Bronchial epithelial cell (primary cell): ENCODE data around the gene CEND1. TPM values are rescaled to one million over a fixed set of nuclear protein-coding genes. Genes with fewer than 3 reads are reported as not detected.
A peak's percentile ranks its signal among the peaks of the same experiment; 100 is the strongest.

ENCODE experiments used
- DNase-seq: peaks from one replicate; pipeline ENCODE4 v3.0.0-alpha.2; 2010; ENCODE audit warnings: low read depth
- FAIRE-seq: peaks from 2 replicates; lab custom pipeline; 2011; peaks lifted over from hg19 to GRCh38; lab: Jason Lieb, UNC
- H3K27me3 ChIP-seq: 2 replicates; pipeline ENCODE4 v1.5.1; 2011; ENCODE audit warnings: low read length; ENCODE audit not compliant: control insufficient read depth, insufficient read depth
- H3K36me3 ChIP-seq: 2 replicates; pipeline ENCODE4 v1.5.1; 2011; ENCODE audit warnings: low read length; ENCODE audit not compliant: control insufficient read depth, insufficient read depth
- H3K4me3 ChIP-seq: 2 replicates; pipeline ENCODE4 v1.5.1; 2011; ENCODE audit warnings: mild to moderate bottlenecking, low read depth, low read length, control low read depth
- total RNA-seq: library from RNA; depleted of rRNA; stranded (reverse); fragments of >200 nt; gene quantifications from 2 replicates; pipeline ENCODE4 v1.2.1, GENCODE V29; 2014
- TF ChIP-seq, protein P1 (sequence below): IDR thresholded peaks from 2 replicates; pipeline ENCODE4 v1.5.1; 2011; ENCODE audit warnings: mild to moderate bottlenecking, moderate library complexity, low read length, control low read depth, inconsistent platforms; ENCODE audit not compliant: insufficient read depth, severe bottlenecking

Gene CEND1
- total RNA-seq, 1 donor from 2014 or later, result not detected

DNA sequence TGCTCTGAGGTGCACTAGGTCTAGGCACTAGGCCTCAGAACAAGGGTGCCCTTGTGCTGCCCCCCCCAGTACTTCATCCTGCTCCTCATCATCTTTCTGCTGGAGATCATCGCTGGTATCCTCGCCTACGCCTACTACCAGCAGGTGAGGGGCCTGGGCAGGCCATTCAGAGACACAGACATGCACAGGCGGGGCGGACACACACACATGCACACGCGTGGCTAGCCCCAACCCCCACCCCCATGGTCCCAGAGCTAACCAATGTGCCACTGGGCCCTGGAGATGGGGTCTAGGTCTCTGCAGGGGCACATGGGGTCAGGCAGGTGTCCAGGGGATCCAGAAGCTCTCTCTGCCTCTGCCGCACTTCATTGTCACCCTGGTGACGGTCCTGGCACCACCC lies 46.8 kb upstream of the CEND1 start:
- H3K27me3 ChIP-seq, result no peaks in the 10 kb centered on the region
- TF ChIP-seq, protein P1, sequence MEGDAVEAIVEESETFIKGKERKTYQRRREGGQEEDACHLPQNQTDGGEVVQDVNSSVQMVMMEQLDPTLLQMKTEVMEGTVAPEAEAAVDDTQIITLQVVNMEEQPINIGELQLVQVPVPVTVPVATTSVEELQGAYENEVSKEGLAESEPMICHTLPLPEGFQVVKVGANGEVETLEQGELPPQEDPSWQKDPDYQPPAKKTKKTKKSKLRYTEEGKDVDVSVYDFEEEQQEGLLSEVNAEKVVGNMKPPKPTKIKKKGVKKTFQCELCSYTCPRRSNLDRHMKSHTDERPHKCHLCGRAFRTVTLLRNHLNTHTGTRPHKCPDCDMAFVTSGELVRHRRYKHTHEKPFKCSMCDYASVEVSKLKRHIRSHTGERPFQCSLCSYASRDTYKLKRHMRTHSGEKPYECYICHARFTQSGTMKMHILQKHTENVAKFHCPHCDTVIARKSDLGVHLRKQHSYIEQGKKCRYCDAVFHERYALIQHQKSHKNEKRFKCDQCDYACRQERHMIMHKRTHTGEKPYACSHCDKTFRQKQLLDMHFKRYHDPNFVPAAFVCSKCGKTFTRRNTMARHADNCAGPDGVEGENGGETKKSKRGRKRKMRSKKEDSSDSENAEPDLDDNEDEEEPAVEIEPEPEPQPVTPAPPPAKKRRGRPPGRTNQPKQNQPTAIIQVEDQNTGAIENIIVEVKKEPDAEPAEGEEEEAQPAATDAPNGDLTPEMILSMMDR, result no peak
- H3K36me3 ChIP-seq, result peaks cover 42% of the 10 kb centered on the region
- FAIRE-seq, result no peak
- H3K4me3 ChIP-seq, result no peak overlapping the region
- DNase-seq, result no peak

DNA sequence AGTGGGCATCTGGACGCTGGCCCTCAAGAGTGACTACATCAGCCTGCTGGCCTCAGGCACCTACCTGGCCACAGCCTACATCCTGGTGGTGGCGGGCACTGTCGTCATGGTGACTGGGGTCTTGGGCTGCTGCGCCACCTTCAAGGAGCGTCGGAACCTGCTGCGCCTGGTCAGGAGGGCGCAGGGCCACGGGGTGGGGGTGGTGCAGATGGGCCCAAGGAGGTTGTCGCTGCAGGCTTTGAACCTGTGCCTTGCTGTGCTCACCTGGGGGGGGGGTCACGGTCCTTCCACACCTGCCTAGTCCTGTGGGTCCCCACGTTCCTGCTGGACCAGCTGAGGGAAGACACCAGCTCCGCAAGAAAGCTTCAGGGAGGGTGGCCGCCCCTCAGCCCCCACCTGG lies 46.4 kb upstream of the CEND1 start:
- H3K36me3 ChIP-seq, result peaks cover 41% of the 10 kb centered on the region
- H3K27me3 ChIP-seq, result no peaks in the 10 kb centered on the region
- no peak overlapping the region for H3K4me3 ChIP-seq
- no peak for FAIRE-seq
- DNase-seq, result no peak
- TF ChIP-seq, protein P1, result no peak

DNA sequence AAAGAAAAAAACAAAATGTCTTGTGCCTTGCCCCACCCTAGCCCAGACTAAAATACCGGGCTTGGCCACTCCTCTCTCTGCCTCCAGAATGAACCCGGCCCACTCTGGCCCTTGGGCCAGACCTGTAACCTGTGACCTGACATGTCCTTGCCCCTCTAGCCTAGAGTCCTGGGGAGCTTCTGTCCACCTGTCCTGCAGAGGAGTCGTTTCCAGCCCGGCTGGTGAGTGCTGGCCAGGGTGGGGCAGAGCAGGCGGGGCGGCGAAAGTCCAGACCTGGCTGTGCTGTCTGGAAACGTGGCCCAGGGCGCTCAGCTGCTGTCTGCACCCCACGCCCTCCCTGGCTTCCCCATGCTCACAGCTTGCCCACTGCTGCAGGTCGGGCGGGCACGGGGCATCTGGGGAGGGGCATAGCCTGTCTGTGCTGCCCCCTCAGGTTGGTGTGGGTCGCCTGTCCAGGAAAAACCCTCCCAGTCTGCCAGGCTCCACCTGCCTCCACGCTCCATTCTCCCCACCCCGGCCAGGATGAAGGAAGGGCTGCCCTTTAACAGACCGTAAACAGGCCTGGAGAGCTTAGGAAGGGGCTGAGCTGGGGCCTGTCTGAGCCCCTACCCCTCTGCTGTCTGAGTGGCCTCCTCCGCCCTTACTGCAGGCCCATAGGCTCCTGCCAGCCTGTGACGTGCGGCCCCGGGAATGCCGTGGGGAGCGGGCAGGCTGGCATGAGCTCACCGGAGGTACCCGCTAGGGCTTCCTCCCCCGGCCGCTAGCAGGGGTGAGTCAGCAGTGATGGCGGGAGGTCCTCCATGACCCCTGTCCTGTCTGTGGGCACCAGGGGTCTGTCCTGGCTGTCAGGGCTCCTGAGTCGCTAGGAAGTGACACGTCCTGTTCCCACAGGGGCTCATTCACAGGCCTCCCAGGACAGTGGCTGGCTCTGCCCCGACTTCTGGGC lies 44.8 kb upstream of the CEND1 start:
- Histone ChIP-seq H3K36me3 (peaks cover 28% of the 10 kb centered on the region), H3K27me3 (peaks cover 1% of the 10 kb centered on the region), H3K4me3 (peak overlapping the region; percentile 16)
- TF ChIP-seq, protein P1, result no peak
- FAIRE-seq (peak; percentile 52), DNase-seq (peak; percentile 89)

DNA sequence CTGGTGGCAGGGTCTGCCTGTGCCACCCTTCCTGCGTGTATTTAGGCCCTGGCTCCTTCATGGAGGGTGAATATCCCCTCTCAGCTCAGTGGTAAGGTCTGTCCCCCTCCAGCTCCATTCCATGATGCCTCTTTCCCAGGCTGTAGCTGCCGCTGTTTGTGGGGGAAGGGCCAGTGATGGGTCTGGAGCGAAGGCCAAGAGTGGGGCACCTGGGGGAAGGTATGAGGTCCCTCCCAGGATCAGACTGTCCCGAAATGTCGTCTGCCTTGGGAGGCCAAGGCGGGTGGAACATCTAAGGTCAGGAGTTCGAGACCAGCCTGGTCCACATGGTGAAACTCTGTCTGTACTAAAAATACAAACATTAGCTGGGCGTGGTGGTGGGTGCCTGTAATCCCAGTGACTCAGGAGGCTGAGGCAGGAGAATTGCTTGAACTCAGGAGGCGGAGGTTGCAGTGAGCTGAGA lies 44.0 kb upstream of the CEND1 start:
- TF ChIP-seq, protein P1, result no peak
- peaks cover 24% of the 10 kb centered on the region for H3K36me3 ChIP-seq
- peak; percentile 40 for DNase-seq
- H3K4me3 ChIP-seq, result peak overlapping the region; percentile 67
- FAIRE-seq, result no peak
- H3K27me3 ChIP-seq, result peaks cover 2% of the 10 kb centered on the region

DNA sequence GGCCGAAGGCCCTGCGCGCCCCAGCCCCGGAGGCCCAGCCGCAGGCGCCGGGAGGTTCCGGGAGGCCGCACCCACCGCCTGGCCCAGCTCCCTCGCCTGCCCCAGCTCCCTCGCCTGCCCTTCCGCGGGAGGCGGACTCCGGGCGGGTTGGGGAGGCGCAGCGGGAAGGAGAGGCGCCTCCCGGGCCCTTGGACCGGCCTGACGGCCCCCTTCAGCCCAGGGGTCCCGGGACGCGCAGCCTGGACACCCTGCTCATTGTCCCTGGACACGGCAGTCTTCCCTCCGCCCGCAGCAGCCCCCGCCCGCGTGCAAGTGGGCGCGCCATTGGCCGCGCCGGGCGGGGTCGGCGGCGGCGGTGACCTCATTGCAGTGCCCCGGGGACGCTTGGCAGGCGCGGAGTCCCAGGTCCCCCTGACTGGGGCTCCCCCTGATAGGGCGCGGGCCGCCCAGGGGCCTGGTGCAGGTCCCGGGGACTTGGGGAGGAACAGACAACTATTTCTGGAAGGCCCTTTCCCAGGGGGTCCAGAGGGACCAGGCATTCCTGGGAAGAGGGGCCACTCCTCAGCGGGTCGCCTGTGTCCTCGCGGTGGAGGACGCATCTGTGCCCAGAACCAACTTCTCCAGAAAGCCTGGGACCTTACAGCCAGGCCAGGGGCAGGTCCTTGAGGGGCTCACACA lies 43.4 kb upstream of the CEND1 start:
- TF ChIP-seq, protein P1, result no peak
- H3K27me3 ChIP-seq, result peaks cover 2% of the 10 kb centered on the region
- peak overlapping the region; percentile 67 for H3K4me3 ChIP-seq
- H3K36me3 ChIP-seq, result peaks cover 23% of the 10 kb centered on the region
- DNase-seq, result no peak
- FAIRE-seq, result no peak
